ENCODE results near the gene ARPC5L.
A peak's percentile ranks its signal among the peaks of the same experiment; 100 is the strongest.

The ARPC5L gene

GRCh38 chr9:124878021-124878420 lies 16.1 kb downstream of the ARPC5L start:
- Histone ChIP-seq H3K27me3 (ENCODE audit: insufficient read depth, low read length) (no peaks in the 10 kb centered on the region), H3K27ac (ENCODE audit: low read depth, low read length) (no peak overlapping the region), H3K9ac (ENCODE audit: low read length) (no peak overlapping the region), H3K4me3 (ENCODE audit: low read depth, low read length) (no peak overlapping the region), H4K91ac (ENCODE audit: low read depth, low read length) (no peak overlapping the region), H3K4me2 (ENCODE audit: low read length) (no peak overlapping the region), H3K79me2 (ENCODE audit: control insufficient read depth, insufficient read depth, low read length, poor library complexity) (no peaks in the 10 kb centered on the region), H3K18ac (ENCODE audit: low read length) (no peak overlapping the region), H3K4me1 (ENCODE audit: control insufficient read depth in 1 of 2, insufficient read depth in 2 of 2, low read length in 2 of 2) (no peaks in the 10 kb centered on the region), H3K79me1 (ENCODE audit: low read length) (no peaks in the 10 kb centered on the region), H3K4ac (ENCODE audit: low read depth, low read length) (no peak overlapping the region), H3K9me3 (ENCODE audit: insufficient read depth, low read depth, low read length) (peaks cover 5% of the 10 kb centered on the region), H3K23ac (ENCODE audit: low read length) (no peak overlapping the region), H2AK5ac (ENCODE audit: low read length) (no peak overlapping the region), H4K8ac (ENCODE audit: low read depth, low read length) (no peak overlapping the region), H3K36me3 (ENCODE audit: control insufficient read depth in 1 of 2, insufficient read depth in 2 of 2, low read length in 2 of 2) (peaks cover 60 to 78% of the 10 kb centered on the region in 2 experiments), H3K14ac (ENCODE audit: low read length) (no peak overlapping the region), H2AFZ (ENCODE audit: insufficient read depth, low read length, poor library complexity) (no peak overlapping the region), H2BK120ac (ENCODE audit: insufficient read depth, low read length, poor library complexity) (no peak overlapping the region), H4K12ac (ENCODE audit: low read depth, low read length) (no peak overlapping the region), H2BK5ac (ENCODE audit: low read depth, low read length, poor library complexity) (no peak overlapping the region), H2BK12ac (ENCODE audit: low read length) (no peak overlapping the region)
- no CpG with 5 or more reads among the region's 1 CpG for WGBS (ENCODE audit: extremely low coverage, insufficient coverage, insufficient read length)
- DNase-seq, result no peak

- H3K4me1 ChIP-seq (ENCODE audit: control insufficient read depth in 1 of 2, insufficient read depth in 2 of 2, low read length in 2 of 2), result no peaks in the 10 kb centered on the region
- no peak overlapping the region for H3K18ac ChIP-seq (ENCODE audit: low read length)
- H3K79me1 ChIP-seq (ENCODE audit: low read length), result no peaks in the 10 kb centered on the region
- no peak overlapping the region for H2AFZ ChIP-seq (ENCODE audit: insufficient read depth, low read length, poor library complexity)
- no peak overlapping the region for H4K91ac ChIP-seq (ENCODE audit: low read depth, low read length)
- H2AK5ac ChIP-seq (ENCODE audit: low read length), result no peak overlapping the region
- H3K23ac ChIP-seq (ENCODE audit: low read length), result no peak overlapping the region
- H2BK12ac ChIP-seq (ENCODE audit: low read length), result no peak overlapping the region
- no peak for DNase-seq
- peaks cover 3% of the 10 kb centered on the region for H3K9me3 ChIP-seq (ENCODE audit: insufficient read depth, low read depth, low read length)
- H3K36me3 ChIP-seq (ENCODE audit: control insufficient read depth in 1 of 2, insufficient read depth in 2 of 2, low read length in 2 of 2), result peaks cover 56 to 74% of the 10 kb centered on the region in 2 experiments
- no peaks in the 10 kb centered on the region for H3K79me2 ChIP-seq (ENCODE audit: control insufficient read depth, insufficient read depth, low read length, poor library complexity)
- no peak overlapping the region for H3K9ac ChIP-seq (ENCODE audit: low read length)
- H4K12ac ChIP-seq (ENCODE audit: low read depth, low read length), result no peak overlapping the region
- no peak overlapping the region for H3K4ac ChIP-seq (ENCODE audit: low read depth, low read length)
- no peak overlapping the region for H2BK5ac ChIP-seq (ENCODE audit: low read depth, low read length, poor library complexity)
- H3K27me3 ChIP-seq (ENCODE audit: insufficient read depth, low read length), result no peaks in the 10 kb centered on the region
- no peak overlapping the region for H3K4me2 ChIP-seq (ENCODE audit: low read length)
- no peak overlapping the region for H4K8ac ChIP-seq (ENCODE audit: low read depth, low read length)
- H3K14ac ChIP-seq (ENCODE audit: low read length), result no peak overlapping the region
- no peak overlapping the region for H2BK120ac ChIP-seq (ENCODE audit: insufficient read depth, low read length, poor library complexity)
- no peak overlapping the region for H3K27ac ChIP-seq (ENCODE audit: low read depth, low read length)
- no peak overlapping the region for H3K4me3 ChIP-seq (ENCODE audit: low read depth, low read length)
- no CpG with 5 or more reads among the region's 6 CpGs for WGBS (ENCODE audit: extremely low coverage, insufficient coverage, insufficient read length)
These were observed 16.6 kb downstream of the ARPC5L start for GRCh38 chr9:124878518-124878917.

GRCh38 chr9:124879226-124879625 lies 17.3 kb downstream of the ARPC5L start:
- H3K4ac ChIP-seq (ENCODE audit: low read depth, low read length), result no peak overlapping the region
- H2BK12ac ChIP-seq (ENCODE audit: low read length), result no peak overlapping the region
- H4K8ac ChIP-seq (ENCODE audit: low read depth, low read length), result no peak overlapping the region
- no peak overlapping the region for H2AK5ac ChIP-seq (ENCODE audit: low read length)
- H2BK120ac ChIP-seq (ENCODE audit: insufficient read depth, low read length, poor library complexity), result no peak overlapping the region
- H3K18ac ChIP-seq (ENCODE audit: low read length), result no peak overlapping the region
- no peaks in the 10 kb centered on the region for H3K27me3 ChIP-seq (ENCODE audit: insufficient read depth, low read length)
- no peaks in the 10 kb centered on the region for H3K4me1 ChIP-seq (ENCODE audit: control insufficient read depth in 1 of 2, insufficient read depth in 2 of 2, low read length in 2 of 2)
- no peaks in the 10 kb centered on the region for H3K79me1 ChIP-seq (ENCODE audit: low read length)
- H3K9ac ChIP-seq (ENCODE audit: low read length), result peak overlapping the region; percentile 41
- H3K14ac ChIP-seq (ENCODE audit: low read length), result no peak overlapping the region
- no peak overlapping the region for H3K27ac ChIP-seq (ENCODE audit: low read depth, low read length)
- no peak for DNase-seq
- peak overlapping the region; percentile 38 for H3K4me3 ChIP-seq (ENCODE audit: low read depth, low read length)
- no peaks in the 10 kb centered on the region for H3K79me2 ChIP-seq (ENCODE audit: control insufficient read depth, insufficient read depth, low read length, poor library complexity)
- H4K91ac ChIP-seq (ENCODE audit: low read depth, low read length), result no peak overlapping the region
- no peak overlapping the region for H2AFZ ChIP-seq (ENCODE audit: insufficient read depth, low read length, poor library complexity)
- no peak overlapping the region for H2BK5ac ChIP-seq (ENCODE audit: low read depth, low read length, poor library complexity)
- H3K9me3 ChIP-seq (ENCODE audit: insufficient read depth, low read depth, low read length), result peaks cover 2% of the 10 kb centered on the region
- H3K23ac ChIP-seq (ENCODE audit: low read length), result no peak overlapping the region
- WGBS (ENCODE audit: extremely low coverage, insufficient coverage, insufficient read length), result no CpG with 5 or more reads among the region's 10 CpGs
- H4K12ac ChIP-seq (ENCODE audit: low read depth, low read length), result no peak overlapping the region
- peaks cover 50 to 67% of the 10 kb centered on the region in 2 experiments for H3K36me3 ChIP-seq (ENCODE audit: control insufficient read depth in 1 of 2, insufficient read depth in 2 of 2, low read length in 2 of 2)
- no peak overlapping the region for H3K4me2 ChIP-seq (ENCODE audit: low read length)

GRCh38 chr9:124880501-124880900 lies 18.6 kb downstream of the ARPC5L start:
- Histone ChIP-seq H4K8ac (ENCODE audit: low read depth, low read length) (no peak overlapping the region), H3K4me1 (ENCODE audit: control insufficient read depth in 1 of 2, insufficient read depth in 2 of 2, low read length in 2 of 2) (no peaks in the 10 kb centered on the region), H3K14ac (ENCODE audit: low read length) (no peak overlapping the region), H3K79me2 (ENCODE audit: control insufficient read depth, insufficient read depth, low read length, poor library complexity) (no peaks in the 10 kb centered on the region), H3K79me1 (ENCODE audit: low read length) (no peaks in the 10 kb centered on the region), H3K18ac (ENCODE audit: low read length) (no peak overlapping the region), H3K23ac (ENCODE audit: low read length) (no peak overlapping the region), H3K27ac (ENCODE audit: low read depth, low read length) (no peak overlapping the region), H3K36me3 (ENCODE audit: control insufficient read depth in 1 of 2, insufficient read depth in 2 of 2, low read length in 2 of 2) (peaks cover 43 to 57% of the 10 kb centered on the region in 2 experiments), H3K9ac (ENCODE audit: low read length) (no peak overlapping the region), H3K27me3 (ENCODE audit: insufficient read depth, low read length) (no peaks in the 10 kb centered on the region), H2BK120ac (ENCODE audit: insufficient read depth, low read length, poor library complexity) (no peak overlapping the region), H2AFZ (ENCODE audit: insufficient read depth, low read length, poor library complexity) (no peak overlapping the region), H3K4me2 (ENCODE audit: low read length) (no peak overlapping the region), H2AK5ac (ENCODE audit: low read length) (no peak overlapping the region), H2BK5ac (ENCODE audit: low read depth, low read length, poor library complexity) (no peak overlapping the region), H3K4me3 (ENCODE audit: low read depth, low read length) (no peak overlapping the region), H4K12ac (ENCODE audit: low read depth, low read length) (no peak overlapping the region), H3K4ac (ENCODE audit: low read depth, low read length) (no peak overlapping the region), H4K91ac (ENCODE audit: low read depth, low read length) (no peak overlapping the region), H2BK12ac (ENCODE audit: low read length) (no peak overlapping the region), H3K9me3 (ENCODE audit: insufficient read depth, low read depth, low read length) (peaks cover 3% of the 10 kb centered on the region)
- no CpG with 5 or more reads among the region's 9 CpGs for WGBS (ENCODE audit: extremely low coverage, insufficient coverage, insufficient read length)
- no peak for DNase-seq
